Bone marrow (tissue), 2 donors: ENCODE measurements around the gene TPSB2.
"Not testable (repeated sequence)": the region's sequence is repeated elsewhere in the genome, so short reads cannot be mapped to it uniquely, and the experiment has no call there.

Source experiments
- DNase-seq, 2 donors: peaks; one replicate each; lab custom pipeline; 2025; lab: John Stamatoyannopoulos, UW

The TPSB2 gene

DNA sequence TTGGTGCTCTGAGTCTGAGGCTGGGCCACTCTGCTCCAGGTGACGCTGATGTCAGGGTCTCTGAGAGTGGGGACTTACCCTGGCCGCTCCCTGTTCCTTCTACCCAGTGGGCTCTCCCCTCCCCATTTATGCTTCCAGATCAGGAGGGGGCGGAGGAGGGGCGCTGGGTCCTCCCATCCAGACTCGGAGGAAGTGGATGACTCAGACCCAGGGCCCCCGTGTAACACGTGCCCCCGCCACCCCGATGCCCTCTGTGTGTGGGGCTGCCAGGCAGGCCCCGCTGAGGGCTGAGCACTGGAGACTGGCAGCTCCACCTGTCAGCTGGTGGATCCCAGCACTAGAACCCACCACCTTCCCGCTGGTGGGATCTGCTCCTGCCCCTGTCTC lies at the start of gene TPSB2:
TPSB2 (minus strand) TSS at position 101 of the 387 bp plus-strand sequence. CDS start 233 bp downstream, outside the sequence.
- DNase-seq, result not testable (repeated sequence)

DNA sequence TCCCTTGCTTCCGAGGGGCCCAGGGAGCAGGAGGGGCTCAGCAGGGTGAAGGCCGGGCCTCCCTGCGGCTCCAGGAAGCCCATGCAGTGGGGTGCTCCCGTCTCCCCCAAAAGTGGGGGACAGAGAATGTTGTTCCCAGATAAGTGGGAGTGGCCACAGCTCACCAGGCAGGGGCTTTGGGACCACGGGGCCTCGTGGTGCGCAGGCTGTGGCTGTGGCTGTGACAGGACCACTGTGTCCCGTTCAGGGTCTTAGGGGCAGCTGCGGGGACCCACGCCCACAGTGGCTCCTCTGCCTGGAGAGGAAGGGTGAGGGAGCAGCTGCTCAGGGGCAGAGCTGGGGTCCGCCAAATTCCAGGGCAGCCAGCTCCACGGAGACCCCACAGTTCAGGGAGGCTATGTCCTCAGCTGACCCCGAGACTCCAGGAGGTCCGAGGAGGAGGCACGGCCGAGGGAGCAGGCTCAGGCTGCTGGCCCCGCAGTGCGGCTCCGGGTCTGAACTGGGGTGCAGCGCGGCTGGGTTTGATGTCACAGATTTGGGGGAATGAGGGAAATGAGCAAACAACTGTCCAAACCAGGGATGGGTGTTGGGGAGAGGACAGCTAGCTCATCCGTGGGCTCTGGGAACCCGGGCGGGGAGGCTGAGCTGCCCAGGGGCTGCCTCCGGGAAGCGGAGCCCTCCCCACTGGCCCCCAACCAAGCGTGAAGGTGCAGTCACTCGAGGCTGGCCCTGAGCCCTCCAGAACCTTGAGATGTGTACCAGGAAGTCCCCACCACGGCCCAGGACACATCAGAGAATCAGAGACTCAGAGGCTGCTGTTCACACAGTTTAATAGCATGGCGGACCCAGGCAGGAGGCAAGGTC lies 49.3 kb upstream of the TPSB2 start:
- no peak for DNase-seq

DNA sequence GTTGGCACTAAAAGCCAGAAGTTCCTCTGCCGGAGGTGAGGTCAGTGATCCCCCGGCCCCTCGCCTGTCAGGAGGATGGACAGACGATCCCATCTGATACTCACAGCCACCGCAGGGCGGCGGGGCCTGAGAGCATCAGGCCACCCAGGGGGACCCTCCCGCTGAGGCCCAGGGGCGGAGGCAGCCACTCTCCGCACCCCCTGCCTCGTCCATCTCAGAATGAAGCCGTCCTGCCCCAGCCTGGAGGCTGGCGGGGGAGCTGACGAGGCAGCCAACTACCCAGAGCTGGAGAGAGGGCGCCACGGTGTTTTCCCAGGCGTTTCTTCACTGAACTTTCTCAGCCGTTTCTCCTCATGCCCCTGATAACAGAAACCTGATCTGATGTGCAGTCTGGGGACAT lies 48.5 kb upstream of the TPSB2 start:
- DNase-seq, result no peak

- no peak for DNase-seq
These were observed 47.8 kb upstream of the TPSB2 start for GRCh38 chr16:1277617-1278282.

GRCh38 chr16:1277151-1277598 lies 47.2 kb upstream of the TPSB2 start:
- no peak for DNase-seq

DNA sequence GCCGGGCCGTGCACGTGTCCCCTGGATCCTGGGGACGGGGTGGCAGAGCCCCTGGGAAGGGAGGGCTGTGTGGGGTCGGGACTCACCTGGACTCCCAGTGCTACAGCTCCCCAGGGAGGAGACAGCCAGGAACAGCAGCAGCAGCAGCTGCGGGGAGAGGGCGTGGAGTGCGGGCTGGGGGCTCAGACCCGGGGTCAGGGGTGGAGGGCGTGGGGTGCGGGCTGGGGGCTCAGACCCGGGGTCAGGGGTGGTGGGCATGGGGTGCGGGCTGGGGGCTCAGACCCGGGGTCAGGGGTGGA lies 46.5 kb upstream of the TPSB2 start:
- DNase-seq, result no peak

GRCh38 chr16:1275791-1276579 lies 46.0 kb upstream of the TPSB2 start:
- DNase-seq, result no peak

- DNase-seq, result no peak
These were observed 44.8 kb upstream of the TPSB2 start for GRCh38 chr16:1274767-1275166.

DNA sequence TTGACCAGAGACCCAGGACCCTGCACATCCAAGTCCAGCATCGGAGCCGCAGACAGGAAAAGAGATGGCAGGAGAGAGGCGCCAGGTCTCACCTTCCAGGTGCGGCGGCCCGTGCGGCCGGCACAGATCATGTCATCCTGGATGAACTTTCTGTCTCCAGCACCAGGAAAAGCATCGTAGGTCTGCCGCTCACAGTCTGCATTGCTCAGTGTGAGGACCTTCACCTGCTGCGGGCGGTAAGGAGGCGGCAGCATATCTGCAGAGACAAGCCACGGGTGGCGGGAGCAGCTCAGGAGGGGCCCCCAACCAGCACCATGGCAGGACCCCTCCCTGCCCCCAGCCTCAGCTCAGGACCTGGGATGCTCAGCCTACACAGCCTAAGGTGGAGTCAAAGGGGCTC lies 43.8 kb upstream of the TPSB2 start:
- no peak for DNase-seq

DNA sequence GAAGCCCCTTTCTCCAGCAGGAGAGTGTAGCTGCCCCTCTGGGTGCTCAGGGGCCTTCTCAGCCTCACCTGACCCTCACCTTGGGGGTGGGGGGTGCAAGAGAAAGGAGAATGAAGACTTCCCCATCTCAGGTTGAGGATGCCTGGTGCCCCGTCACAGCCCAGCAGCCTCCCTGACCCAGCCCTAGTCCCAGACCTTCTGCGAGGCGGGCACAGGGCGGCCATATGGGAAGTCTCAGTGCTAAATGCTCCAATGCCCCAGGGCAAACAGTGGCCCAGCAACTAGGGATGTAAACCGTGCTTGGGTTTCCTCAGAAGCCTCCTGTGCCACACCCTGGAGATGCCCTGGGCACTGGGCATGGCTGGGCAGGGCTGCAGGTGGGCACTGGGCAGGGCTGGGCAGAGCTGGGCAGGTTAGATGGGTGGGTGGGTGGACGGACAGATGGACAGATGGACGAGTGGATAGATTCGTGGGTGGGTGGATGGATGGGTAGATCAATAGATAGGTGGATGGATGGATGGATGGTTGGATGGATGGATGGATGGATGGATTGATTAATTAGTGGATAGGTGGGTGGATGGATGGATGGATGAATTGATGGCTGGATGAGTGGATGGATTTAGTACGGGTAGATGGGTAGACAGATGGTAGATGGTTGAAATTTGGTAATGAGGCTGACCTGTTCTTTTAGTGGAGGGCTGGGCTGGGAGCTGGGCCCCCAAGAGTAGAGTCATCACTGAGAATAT lies 42.6 kb upstream of the TPSB2 start:
- no peak for DNase-seq

- DNase-seq, result not testable (repeated sequence)
These were observed 41.9 kb upstream of the TPSB2 start for GRCh38 chr16:1271724-1272413.

- DNase-seq, result no peak
These were observed 41.4 kb upstream of the TPSB2 start for GRCh38 chr16:1271380-1271723.

DNA sequence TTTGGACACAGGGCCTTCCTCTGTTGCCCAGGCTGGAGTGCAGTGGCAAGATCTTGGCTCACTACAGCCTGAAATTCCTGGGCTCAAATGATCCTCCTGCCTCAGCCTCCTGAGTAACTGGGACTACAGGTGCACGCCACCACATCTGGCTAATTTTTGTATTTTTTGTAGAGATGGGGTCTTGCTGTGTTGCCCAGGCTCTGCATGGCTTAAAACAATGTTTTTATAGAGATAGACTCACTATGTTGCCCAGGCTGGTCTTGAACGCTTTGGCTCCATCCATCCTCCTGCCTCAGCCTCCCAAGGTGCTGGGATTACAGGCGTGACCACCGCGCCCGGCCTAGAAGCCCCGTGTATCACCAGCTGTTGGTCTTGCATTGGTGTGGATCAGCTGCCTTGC lies 39.4 kb upstream of the TPSB2 start:
- DNase-seq, result not testable (repeated sequence)

DNA sequence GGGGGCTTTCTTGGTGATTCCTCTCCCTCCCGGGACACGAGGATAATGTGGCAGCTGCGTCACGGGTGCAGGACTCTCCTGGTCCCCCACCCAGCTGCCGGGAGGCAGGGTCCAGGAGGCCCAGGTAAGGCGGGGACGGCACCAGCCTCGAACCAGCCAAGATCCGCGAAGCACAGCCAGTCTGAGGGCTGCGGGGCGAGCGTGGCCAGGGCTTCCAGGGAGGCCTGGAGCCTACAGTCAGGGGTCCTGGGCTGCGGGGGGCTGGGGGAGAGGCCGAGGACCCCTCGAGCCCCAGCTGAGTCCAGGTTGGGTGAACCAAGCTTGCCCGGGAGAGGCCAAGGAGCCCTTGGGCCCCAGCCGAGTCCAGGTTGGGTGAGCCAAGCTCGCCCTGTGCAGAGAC lies 35.8 kb upstream of the TPSB2 start:
- no peak for DNase-seq

- DNase-seq, result no peak
These were observed 35.2 kb upstream of the TPSB2 start for GRCh38 chr16:1265090-1265630.

DNA sequence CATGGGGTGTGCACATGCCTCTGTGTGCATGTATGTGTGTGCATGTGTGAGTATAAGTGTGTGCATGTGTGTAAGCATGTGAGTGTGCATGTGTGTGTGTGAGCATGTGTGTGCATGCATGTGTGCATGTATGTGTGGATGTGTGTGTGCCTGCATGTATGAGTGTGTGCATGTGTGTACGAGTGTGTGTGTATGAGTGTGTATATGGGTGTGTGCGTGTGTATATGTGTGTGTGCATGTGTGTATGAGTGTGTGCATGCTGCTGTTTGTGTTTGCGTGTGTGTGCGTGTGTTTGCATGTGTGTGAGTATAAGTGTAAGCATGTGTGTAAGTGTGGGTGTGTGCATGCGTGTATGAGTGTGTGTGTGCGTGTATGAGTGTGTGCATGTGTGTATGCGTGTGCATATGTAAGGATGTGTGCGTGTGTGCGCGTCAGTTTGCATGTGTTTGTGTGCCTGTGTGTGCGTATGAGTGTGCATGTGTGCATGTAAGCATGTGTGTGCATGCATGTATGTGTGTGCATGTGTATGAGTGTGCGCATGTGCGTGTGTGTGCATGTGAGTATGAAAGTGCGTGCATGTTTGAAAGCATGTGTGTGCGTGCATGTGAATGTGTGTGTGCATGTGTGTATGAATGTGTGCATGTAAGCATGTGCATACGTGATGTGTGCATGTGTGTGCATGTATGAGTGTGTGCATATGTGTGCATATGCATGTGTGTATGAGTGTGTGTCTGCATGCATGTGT lies 34.5 kb upstream of the TPSB2 start:
- DNase-seq, result no peak

- no peak for DNase-seq
These were observed 33.8 kb upstream of the TPSB2 start for GRCh38 chr16:1263591-1264344.

GRCh38 chr16:1262846-1263221 lies 32.9 kb upstream of the TPSB2 start:
- DNase-seq, result no peak

GRCh38 chr16:1262210-1262845 lies 32.3 kb upstream of the TPSB2 start:
- no peak for DNase-seq
